ENCODE results near the gene VSNL1. TPM values are rescaled to one million over a fixed set of nuclear protein-coding genes. Genes with fewer than 3 reads are reported as not detected.

The VSNL1 gene
- total RNA-seq, 1 experiment from 2014 or later = not detected

DNA sequence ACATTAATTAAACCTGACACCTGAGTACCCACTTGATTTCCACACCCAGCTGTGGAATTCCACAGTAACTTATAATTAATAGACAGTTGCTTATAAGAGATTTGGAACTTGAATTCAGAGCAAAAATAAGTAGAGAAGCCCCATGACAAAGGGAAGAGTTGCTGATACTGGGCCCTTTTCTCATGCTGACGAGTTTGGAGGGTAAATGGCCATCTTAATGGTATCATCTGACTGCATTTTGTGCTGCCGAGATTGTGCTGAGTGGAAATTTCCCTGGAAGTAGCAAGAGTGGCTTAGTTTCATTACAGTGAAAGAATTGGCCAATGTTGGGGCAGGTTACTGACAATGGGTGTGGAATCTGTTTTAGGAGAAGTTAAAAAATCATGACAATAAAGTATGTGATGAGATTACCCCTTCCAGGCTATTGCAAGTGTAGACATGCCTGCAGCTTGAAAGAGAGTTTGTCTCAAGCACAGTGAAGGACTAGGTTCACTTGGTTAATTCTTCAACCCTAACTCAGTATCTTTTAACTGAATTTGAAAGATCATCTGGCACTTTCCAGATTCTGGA, 49.9 kb downstream of the VSNL1 start:
- DNase-seq = no peak
- POLR2A ChIA-PET (ENCODE audit: unreplicated experiment) = no interaction called here
- no TSS peak for BruUV-seq (replicated peaks)

GRCh38 chr2:17591846-17592245, 51.4 kb downstream of the VSNL1 start:
- Histone ChIP-seq H3K4me3 (no peak overlapping the region), H4K20me1 (ENCODE audit: insufficient read depth) (no peaks in the 10 kb centered on the region), H3K79me2 (ENCODE audit: low read depth) (no peaks in the 10 kb centered on the region), H3F3A (ENCODE audit: insufficient read depth, low read depth) (peaks cover 13% of the 10 kb centered on the region; the same call in 1 of the 2 replicates), H3K9me3 (ENCODE audit: insufficient read depth, low read depth) (no peaks in the 10 kb centered on the region), H3K27me3 (ENCODE audit: insufficient read depth, low read depth) (no peaks in the 10 kb centered on the region), H3K36me3 (ENCODE audit: low read depth) (no peaks in the 10 kb centered on the region), H3K4me1 (replicated peaks; ENCODE audit: insufficient read depth) (peaks cover 28% of the 10 kb centered on the region), H3K27ac (no peak overlapping the region), H2AFZ (no peak overlapping the region), H3K9me2 (ENCODE audit: insufficient read depth) (no peaks in the 10 kb centered on the region; the same call in 1 of the 2 replicates), H3K4me2 (no peak overlapping the region)
- ChIA-PET POLR2A (ENCODE audit: unreplicated experiment) (no interaction called here), CTCF (no interaction called here)
- TF ChIP-seq, protein P1, sequence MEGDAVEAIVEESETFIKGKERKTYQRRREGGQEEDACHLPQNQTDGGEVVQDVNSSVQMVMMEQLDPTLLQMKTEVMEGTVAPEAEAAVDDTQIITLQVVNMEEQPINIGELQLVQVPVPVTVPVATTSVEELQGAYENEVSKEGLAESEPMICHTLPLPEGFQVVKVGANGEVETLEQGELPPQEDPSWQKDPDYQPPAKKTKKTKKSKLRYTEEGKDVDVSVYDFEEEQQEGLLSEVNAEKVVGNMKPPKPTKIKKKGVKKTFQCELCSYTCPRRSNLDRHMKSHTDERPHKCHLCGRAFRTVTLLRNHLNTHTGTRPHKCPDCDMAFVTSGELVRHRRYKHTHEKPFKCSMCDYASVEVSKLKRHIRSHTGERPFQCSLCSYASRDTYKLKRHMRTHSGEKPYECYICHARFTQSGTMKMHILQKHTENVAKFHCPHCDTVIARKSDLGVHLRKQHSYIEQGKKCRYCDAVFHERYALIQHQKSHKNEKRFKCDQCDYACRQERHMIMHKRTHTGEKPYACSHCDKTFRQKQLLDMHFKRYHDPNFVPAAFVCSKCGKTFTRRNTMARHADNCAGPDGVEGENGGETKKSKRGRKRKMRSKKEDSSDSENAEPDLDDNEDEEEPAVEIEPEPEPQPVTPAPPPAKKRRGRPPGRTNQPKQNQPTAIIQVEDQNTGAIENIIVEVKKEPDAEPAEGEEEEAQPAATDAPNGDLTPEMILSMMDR (conservative IDR thresholded peaks at IDR 0.05) = no peak
- TF ChIP-seq EZH2 (IDR thresholded peaks at IDR 0.05; ENCODE audit: low read depth) = no peak
- no peak for DNase-seq
- intact Hi-C loops (cut with micrococcal nuclease; ENCODE audit: unreplicated experiment) = no loop called here
- BruUV-seq (replicated peaks) = no TSS peak

More for the DNA sequence above, 49.9 kb downstream of the VSNL1 start:
- CTCF ChIA-PET = no interaction called here
- no peaks in the 10 kb centered on the region for H4K20me1 ChIP-seq (ENCODE audit: insufficient read depth)
- H3K4me2 ChIP-seq = no peak overlapping the region
- no peak for TF ChIP-seq EZH2 (IDR thresholded peaks at IDR 0.05; ENCODE audit: low read depth)
- TF ChIP-seq, protein P1 (conservative IDR thresholded peaks at IDR 0.05) = no peak
- H3F3A ChIP-seq (ENCODE audit: insufficient read depth, low read depth) = peaks cover 13% of the 10 kb centered on the region; the same call in 1 of the 2 replicates
- no peak overlapping the region for H3K4me3 ChIP-seq
- no peaks in the 10 kb centered on the region for H3K36me3 ChIP-seq (ENCODE audit: low read depth)
- no peaks in the 10 kb centered on the region for H3K27me3 ChIP-seq (ENCODE audit: insufficient read depth, low read depth)
- intact Hi-C loops (cut with micrococcal nuclease; ENCODE audit: unreplicated experiment) = no loop called here
- H2AFZ ChIP-seq = no peak overlapping the region
- H3K9me2 ChIP-seq (ENCODE audit: insufficient read depth) = no peaks in the 10 kb centered on the region; the same call in 1 of the 2 replicates
- no peaks in the 10 kb centered on the region for H3K9me3 ChIP-seq (ENCODE audit: insufficient read depth, low read depth)
- peaks cover 27% of the 10 kb centered on the region for H3K4me1 ChIP-seq (replicated peaks; ENCODE audit: insufficient read depth)
- no peaks in the 10 kb centered on the region for H3K79me2 ChIP-seq (ENCODE audit: low read depth)
- H3K27ac ChIP-seq = no peak overlapping the region

DNA sequence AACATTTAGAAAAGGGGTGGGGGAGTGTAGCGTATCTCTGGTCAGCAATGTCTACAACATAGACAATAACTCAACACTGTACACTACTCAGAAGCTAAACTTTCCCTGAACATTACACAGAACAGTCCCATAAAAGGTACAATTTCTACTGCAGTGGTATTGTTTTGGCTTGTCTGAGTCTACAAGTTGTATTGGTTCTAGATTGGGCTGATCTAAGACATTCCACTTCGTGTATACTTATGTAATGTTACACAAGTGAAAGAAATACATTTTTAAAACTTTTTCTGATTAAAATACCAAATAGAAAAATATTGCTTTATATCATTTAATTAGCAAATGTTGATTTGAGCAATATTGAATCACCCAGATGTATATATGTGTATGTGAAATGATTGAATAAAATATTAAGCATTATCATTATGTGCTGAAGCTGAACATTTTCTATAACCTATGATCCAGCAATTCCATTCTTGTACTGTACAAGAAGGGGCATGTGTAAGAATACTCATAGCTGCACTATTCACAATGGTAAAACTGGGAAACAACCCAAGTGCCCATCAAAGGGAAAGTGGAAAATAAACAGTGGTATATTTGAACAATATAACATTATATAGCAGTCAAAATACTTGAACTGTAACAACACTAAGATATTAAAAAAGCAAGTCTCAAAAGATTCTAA, 52.4 kb downstream of the VSNL1 start:
- Histone ChIP-seq H3K4me1 (replicated peaks; ENCODE audit: insufficient read depth) (peaks cover 28% of the 10 kb centered on the region), H3K9me2 (ENCODE audit: insufficient read depth) (no peaks in the 10 kb centered on the region; the same call in 1 of the 2 replicates), H3K4me3 (no peak overlapping the region), H3K79me2 (ENCODE audit: low read depth) (no peaks in the 10 kb centered on the region), H3K4me2 (no peak overlapping the region), H3K36me3 (ENCODE audit: low read depth) (no peaks in the 10 kb centered on the region), H3K27ac (no peak overlapping the region), H3K27me3 (ENCODE audit: insufficient read depth, low read depth) (no peaks in the 10 kb centered on the region), H3K9me3 (ENCODE audit: insufficient read depth, low read depth) (no peaks in the 10 kb centered on the region), H4K20me1 (ENCODE audit: insufficient read depth) (no peaks in the 10 kb centered on the region), H2AFZ (no peak overlapping the region), H3F3A (ENCODE audit: insufficient read depth, low read depth) (peaks cover 13% of the 10 kb centered on the region; the same call in 1 of the 2 replicates)
- TF ChIP-seq EZH2 (IDR thresholded peaks at IDR 0.05; ENCODE audit: low read depth) = no peak
- TF ChIP-seq, protein P1 (conservative IDR thresholded peaks at IDR 0.05) = no peak
- no TSS peak for BruUV-seq (replicated peaks)
- no peak for DNase-seq
- CTCF ChIA-PET = no interaction called here
- intact Hi-C loops (cut with micrococcal nuclease; ENCODE audit: unreplicated experiment) = no loop called here
- POLR2A ChIA-PET (ENCODE audit: unreplicated experiment) = no interaction called here

Data from PC-9 (cell line).